Mucosa of rectum (tissue), 2 donors: Measurements from ENCODE around the gene OR8H2.

Experiments
- H3K27ac ChIP-seq, 2 donors: one replicate each; pipeline ENCODE4 v1.7.0; 2013; ENCODE audit warnings: inconsistent platforms in 2 of 2, low read depth in 2 of 2, low read length in 2 of 2
- H3K27me3 ChIP-seq, 2 donors: one replicate each; pipeline ENCODE4 v1.7.0; 2013; ENCODE audit warnings: low read length in 2 of 2; ENCODE audit not compliant: control insufficient read depth in 2 of 2, insufficient read depth in 2 of 2
- H3K36me3 ChIP-seq, 2 donors: one replicate each; pipeline ENCODE4 v1.7.0; 2013; ENCODE audit warnings: low read length in 2 of 2; ENCODE audit not compliant: control insufficient read depth in 2 of 2, insufficient read depth in 2 of 2
- H3K4me1 ChIP-seq, 2 donors: one replicate each; pipeline ENCODE4 v1.7.0; 2013; ENCODE audit warnings: low read length in 2 of 2, mild to moderate bottlenecking in 1 of 2; ENCODE audit not compliant: control insufficient read depth in 2 of 2, insufficient read depth in 2 of 2
- H3K4me3 ChIP-seq, 2 donors: one replicate each; pipeline ENCODE4 v1.7.0; 2013; ENCODE audit warnings: low read length in 2 of 2
- H3K9ac ChIP-seq, 2 donors: one replicate each; pipeline ENCODE4 v1.7.0; 2013; ENCODE audit warnings: low read length in 2 of 2, low read depth in 1 of 2, mild to moderate bottlenecking in 1 of 2
- H3K9me3 ChIP-seq, 2 donors: one replicate each; pipeline ENCODE4 v1.7.0; 2013; ENCODE audit warnings: low read length in 2 of 2; ENCODE audit not compliant: control insufficient read depth in 2 of 2
- donor health status: healthy.
- donor health status: Normal muscosa, but diverticular disease.

Gene OR8H2

GRCh38 chr11:56151376-56151775, 47.9 kb downstream of the OR8H2 start:
- no peaks in the 10 kb centered on the region for H3K27me3 ChIP-seq
- H3K36me3 ChIP-seq = no peaks in the 10 kb centered on the region
- H3K27ac ChIP-seq = no peak overlapping the region
- H3K4me3 ChIP-seq = no peak overlapping the region
- H3K4me1 ChIP-seq = no peaks in the 10 kb centered on the region
- H3K9me3 ChIP-seq = peaks cover 0 to 2% of the 10 kb centered on the region in 2 donors
- H3K9ac ChIP-seq = no peak overlapping the region

GRCh38 chr11:56152333-56152732, 48.8 kb downstream of the OR8H2 start:
- no peak overlapping the region for H3K9ac ChIP-seq
- no peaks in the 10 kb centered on the region for H3K27me3 ChIP-seq
- no peak overlapping the region for H3K4me3 ChIP-seq
- H3K27ac ChIP-seq = no peak overlapping the region
- H3K4me1 ChIP-seq = no peaks in the 10 kb centered on the region
- H3K9me3 ChIP-seq = peaks cover 0 to 2% of the 10 kb centered on the region in 2 donors
- H3K36me3 ChIP-seq = no peaks in the 10 kb centered on the region
